ENCODE data around the gene BTBD18.
A peak's percentile ranks its signal among the peaks of the same experiment; 100 is the strongest.

The BTBD18 gene

GRCh38 chr11:57776031-57776521, 24.5 kb upstream of the BTBD18 start:
- DNase-seq (ENCODE audit: low read depth): peak; percentile 91

DNA sequence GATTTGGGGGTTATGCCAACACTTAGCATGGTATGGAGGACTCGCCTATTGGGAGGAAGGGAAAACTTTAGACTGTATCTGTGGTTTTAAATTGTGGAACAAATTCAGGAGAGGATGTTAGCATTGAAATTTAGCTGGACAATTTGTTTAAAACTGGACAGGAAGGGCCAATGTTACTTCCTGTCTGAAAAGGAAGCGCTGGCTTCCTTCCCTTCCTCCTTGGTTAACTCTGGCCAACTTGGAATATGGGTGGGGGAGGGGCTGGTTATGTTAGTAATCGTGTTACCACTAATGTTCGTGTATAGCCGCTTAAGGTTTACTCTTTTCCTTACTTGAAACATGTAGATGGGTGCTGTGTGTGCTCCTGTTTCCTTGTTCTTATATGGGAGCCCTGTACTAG, 23.9 kb upstream of the BTBD18 start:
- DNase-seq (ENCODE audit: low read depth): no peak

DNA sequence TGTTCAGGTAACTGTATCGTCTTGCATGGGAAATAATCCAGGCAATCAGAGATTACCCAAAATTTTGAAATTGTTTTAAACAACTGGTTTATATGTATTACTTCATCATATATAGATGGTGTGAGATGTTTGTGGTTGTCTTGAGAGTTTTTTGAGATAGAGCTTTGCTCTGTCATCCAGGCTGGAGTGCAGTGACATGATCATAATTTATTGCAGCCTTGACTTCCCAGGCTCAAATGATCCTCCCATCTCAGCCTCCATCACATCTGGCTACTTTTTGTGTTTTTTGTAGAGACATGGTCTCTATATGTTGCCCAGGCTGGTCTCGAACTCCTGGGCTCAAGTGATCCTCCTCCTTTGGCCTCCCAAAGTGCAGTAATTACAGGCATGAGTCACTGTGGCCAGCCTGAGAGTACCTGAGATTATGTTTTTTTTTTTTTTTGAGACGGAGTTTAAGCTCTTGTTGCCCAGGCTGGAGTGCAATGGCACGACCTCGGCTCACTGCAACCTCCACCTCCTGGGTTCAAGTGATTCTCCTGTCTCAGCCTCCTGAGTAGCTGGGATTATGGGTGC, 21.5 kb upstream of the BTBD18 start:
- DNase-seq (ENCODE audit: low read depth): no peak

GRCh38 chr11:57772562-57772961, 20.9 kb upstream of the BTBD18 start:
- no peak for DNase-seq (ENCODE audit: low read depth)

- no peak for DNase-seq (ENCODE audit: low read depth)
Observed at GRCh38 chr11:57771365-57771764, 19.7 kb upstream of the BTBD18 start.

DNA sequence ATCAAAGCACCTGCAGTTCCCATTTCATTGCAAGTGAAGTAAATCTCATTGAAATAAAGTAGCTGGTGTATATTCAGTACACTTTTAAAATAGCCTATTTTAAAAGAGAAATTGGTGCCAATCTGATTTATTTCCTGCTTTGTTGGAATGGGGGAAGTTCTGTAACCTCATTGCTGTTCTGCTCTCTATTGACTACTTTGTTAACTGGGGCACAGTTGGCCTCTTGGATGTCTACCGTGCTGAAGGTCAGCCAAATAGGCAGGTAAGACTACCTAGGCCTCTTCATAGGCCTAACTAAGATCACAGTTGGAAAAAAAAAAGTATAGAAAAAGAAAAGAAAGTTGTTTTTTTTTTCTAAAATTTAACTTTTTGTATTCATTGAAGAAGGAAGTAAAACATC, 19.2 kb upstream of the BTBD18 start:
- DNase-seq (ENCODE audit: low read depth): no peak

- DNase-seq (ENCODE audit: low read depth): no peak
Observed at GRCh38 chr11:57764972-57765371, 13.4 kb upstream of the BTBD18 start.

- DNase-seq (ENCODE audit: low read depth): no peak
Observed at GRCh38 chr11:57764566-57764965, 12.9 kb upstream of the BTBD18 start.

GRCh38 chr11:57764021-57764420, 12.4 kb upstream of the BTBD18 start:
- no peak for DNase-seq (ENCODE audit: low read depth)

DNA sequence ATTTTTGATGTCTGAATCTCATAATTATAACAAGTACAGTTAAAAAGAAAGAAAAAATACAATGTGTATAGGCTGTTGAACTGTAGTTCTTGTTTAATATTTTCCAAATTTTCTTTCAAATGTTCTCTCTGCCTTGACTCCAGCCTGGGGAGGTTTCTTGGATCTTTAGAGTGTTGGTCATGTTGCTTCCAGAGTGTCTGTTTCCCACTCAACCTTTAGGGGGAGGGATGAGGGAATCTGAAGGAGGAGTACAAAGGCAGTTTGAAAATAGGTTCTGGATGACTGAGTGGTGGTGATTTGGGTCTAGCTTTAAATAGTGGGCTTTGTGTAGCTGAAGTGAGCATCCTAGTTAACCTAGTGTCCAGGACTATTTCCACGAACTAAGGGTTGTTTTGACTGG, 11.9 kb upstream of the BTBD18 start:
- DNase-seq (ENCODE audit: low read depth): no peak

GRCh38 chr11:57762235-57762861, 10.7 kb upstream of the BTBD18 start:
- DNase-seq (ENCODE audit: low read depth): no peak

DNA sequence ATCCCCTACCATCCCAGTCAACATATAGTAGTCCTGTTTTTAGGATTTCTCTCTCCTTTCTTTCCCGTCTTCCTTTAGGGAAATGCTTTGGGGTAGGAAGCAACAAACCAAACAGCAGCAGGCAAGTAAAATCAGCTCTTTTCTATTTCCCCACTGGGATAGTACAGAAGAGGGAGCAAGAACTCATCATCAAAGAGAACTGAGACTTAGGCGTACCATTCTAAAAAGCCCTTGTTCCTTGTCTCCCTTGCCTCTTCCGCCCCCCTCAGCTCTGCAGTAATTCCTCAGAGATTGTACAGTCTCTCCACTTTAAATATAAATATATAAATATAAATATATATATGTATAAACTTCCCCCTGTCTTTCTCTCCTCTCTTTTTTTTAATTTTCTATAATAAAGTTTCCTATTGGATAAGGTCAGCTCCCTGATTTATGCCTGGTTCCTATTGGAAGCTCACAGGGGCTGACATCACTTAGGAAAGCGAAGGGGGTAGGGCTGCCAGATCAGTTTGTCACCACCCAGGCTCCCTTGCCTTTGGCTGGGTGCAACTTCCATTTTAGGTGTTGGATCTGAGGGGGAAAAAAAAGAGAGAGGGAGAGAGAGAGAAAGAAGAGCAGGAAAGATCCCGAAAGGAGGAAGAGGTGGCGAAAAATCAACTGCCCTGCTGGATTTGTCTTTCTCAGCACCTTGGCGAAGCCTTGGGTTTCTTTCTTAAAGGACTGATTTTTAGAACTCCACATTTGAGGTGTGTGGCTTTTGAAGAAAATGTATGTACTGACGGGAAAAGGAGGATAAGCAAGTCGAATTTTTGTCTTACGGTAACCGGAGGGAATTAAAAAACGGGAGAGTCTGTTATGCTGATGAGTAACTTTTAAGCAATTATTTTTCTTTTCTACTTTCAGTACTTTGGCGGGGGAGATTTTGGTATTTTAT, 9.9 kb upstream of the BTBD18 start, which contains the start of gene CTNND1:
Gene CTNND1, plus strand, starts transcription at position 502 of the 934 bp plus-strand sequence. CDS start 29,677 bp downstream, outside the sequence.
- DNase-seq (ENCODE audit: low read depth): peak; percentile 89

DNA sequence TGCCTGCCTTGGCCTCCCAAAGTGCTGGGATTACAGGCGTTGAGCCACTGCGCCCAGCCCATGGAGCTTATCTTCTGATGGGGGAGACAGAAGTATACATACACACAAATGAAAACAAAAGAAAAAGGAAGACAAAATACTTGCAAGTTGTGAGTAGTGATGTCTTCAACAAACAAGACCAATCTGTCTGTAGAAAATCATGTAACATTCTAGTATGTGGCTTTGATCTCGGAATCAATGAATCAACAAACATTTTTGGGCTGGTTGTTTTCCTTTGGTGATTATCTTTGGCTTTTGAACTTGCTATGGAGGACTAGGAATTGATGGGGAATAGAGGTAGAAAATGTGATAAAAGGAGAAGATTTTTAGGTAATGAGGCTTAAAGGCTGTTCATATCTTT, 6.6 kb upstream of the BTBD18 start:
- DNase-seq (ENCODE audit: low read depth): no peak

DNA sequence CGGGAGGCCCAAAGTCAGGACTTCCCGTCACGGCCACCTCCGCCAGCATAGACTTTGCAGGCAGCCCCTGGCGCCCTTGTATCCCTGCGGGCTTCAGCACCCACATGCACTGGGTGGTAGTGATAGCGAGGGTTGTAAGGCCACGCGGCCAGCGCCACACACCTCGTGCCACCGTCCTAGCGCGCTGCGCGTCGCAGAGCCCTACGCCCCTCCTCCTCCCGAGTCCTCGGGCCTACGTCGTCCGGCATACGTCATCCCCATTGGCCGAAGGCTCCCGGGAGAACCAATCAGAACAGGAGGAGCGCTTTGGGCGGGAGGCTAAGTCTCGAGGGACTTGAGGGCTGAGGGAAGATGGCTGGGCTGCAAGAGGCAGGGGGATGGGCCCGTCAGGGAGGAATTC, 1.3 kb upstream of the BTBD18 start:
- DNase-seq (ENCODE audit: low read depth): no peak

DNA sequence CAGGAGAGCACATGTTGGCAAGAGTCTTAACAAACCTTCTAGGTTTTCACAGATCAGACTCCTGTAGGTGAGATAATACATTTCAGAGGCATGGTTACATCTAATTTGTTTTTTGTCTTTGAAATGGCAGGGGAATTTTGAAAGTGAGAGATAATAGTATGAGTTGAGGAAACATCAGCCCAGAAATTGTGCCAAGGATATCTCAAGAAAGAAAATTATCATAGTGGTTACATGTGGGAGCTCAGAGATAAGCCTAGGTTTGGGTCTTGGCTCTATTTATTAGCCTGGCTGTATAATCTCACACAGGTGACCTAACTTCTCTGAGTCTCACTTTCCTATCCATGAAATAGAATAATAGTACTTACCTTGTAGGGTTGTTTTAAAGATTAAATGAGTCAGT, 443 bp downstream of the BTBD18 start:
- DNase-seq (ENCODE audit: low read depth): no peak

GRCh38 chr11:57746920-57747319, 4.7 kb downstream of the BTBD18 start:
- DNase-seq (ENCODE audit: low read depth): no peak

- no peak for DNase-seq (ENCODE audit: low read depth)
Observed at GRCh38 chr11:57745206-57745605, 6.4 kb downstream of the BTBD18 start.

DNA sequence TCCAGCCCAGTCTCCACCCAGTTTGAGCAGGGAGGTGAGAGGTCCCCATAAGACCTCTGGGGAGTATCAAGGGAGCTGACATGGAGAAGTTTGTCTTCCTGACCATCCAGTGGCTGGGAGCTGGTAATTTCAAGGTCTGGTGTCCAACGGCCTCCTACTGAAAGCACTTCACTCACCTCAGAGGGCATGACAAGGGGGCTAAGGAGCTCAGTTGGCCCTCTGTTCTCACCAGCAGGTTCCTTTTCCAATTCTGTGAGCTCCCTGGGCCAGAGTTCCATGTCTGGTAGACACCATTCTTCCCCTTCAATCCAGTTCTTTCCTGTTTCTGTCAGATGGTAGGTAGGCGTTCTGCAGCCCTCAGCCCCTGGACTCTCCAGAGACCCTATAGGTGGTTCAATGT, 7.3 kb downstream of the BTBD18 start:
- DNase-seq (ENCODE audit: low read depth): no peak

- no peak for DNase-seq (ENCODE audit: low read depth)
Observed at GRCh38 chr11:57742087-57742452, 9.5 kb downstream of the BTBD18 start.

DNA sequence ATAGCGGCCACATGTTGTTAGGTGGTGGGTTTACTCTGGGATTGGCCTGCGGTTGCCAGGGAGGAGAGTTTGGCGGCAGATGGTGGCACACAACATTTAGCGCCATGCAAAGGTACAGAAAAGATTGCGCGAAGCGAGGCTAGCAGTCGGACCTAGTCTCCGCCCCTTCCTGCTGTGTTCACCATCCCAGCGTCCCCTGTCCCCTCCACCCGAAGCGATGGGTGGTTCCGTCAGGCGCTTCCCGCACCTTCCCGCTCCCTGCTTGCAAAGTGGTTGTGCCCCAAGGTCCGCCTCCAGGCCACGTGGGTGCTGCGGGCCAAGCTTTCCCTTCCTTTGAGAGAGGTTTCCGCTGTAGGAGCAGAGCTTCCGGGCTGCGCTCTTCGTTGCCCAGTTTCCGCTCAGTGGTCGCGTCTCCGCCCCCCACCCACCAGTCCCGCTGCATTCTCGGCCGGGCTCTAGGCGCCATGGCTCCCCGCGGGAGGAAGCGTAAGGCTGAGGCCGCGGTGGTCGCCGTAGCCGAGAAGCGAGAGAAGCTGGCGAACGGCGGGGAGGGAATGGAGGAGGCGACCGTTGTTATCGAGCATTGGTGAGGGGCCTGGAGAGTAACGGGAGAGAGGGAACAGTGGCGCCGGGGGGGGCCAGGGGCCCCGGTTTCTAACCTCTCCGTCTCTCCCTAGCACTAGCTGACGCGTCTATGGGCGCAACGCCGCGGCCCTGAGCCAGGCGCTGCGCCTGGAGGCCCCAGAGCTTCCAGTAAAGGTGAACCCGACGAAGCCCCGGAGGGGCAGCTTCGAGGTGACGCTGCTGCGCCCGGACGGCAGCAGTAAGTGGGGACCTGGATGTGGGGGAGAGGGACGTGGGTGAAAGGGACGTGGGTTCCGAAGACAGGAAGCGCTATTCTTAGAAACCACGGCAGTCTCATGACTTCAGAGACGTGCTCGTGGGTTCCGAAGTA, 10.2 kb downstream of the BTBD18 start, which contains the start of gene SELENOH:
Gene SELENOH, plus strand, starts transcription at position 360 of the 955 bp plus-strand sequence. Its CDS starts 105 bp downstream, at position 465.
- peak; percentile 80 for DNase-seq (ENCODE audit: low read depth)

DNA sequence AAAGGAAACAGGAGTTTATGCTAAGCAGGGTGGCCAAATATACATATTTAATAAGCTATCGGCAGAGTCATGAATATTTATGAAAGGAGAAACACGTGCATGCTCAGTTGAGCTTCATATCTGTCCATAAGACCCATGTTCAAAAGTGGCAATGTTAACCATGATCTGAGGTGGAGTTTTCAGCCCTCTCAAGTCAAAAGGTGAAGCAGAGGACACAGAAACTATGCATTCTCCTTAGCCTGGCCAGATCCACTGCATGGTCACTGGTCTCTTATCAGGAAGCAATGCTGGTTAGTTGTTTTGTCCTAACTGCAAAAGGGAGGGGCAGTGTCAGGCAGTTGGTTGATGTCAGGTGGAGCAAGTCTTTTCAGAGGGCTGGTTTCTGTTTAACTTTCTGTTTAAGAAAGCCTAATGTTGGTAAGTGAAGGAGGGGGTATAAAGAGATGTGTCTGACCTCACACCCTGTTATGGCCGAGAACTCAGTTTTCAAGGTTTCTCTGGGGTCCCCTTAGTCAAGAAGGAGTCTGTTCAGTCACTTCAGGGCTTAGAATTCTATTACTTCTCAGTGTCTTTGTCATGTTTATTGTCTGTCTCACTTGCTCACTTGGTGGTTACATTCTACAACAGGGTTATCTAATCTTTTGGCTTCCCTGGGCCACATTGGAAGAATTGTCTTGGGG, 15.9 kb downstream of the BTBD18 start:
- DNase-seq (ENCODE audit: low read depth): no peak

All from GM04503 (cell line).